GM18907 (cell line): ENCODE results near the gene NCKAP5.

ENCODE experiments used
- ATAC-seq: cut with Tn5 transposase; IDR thresholded peaks from one replicate; pipeline ENCODE4 v1.9.1; 2021; ENCODE audit warnings: mild to moderate bottlenecking, moderate library complexity; ENCODE audit not compliant: unreplicated experiment

Gene NCKAP5

GRCh38 chr2:133062931-133063665 lies 505.2 kb downstream of the NCKAP5 start:
- no peak for ATAC-seq

GRCh38 chr2:133061874-133062593 lies 506.2 kb downstream of the NCKAP5 start:
- no peak for ATAC-seq

GRCh38 chr2:133054297-133054696 lies 514.0 kb downstream of the NCKAP5 start:
- no peak for ATAC-seq

GRCh38 chr2:133053541-133053940 lies 514.7 kb downstream of the NCKAP5 start:
- no peak for ATAC-seq

- no peak for ATAC-seq
These were observed 522.5 kb downstream of the NCKAP5 start for GRCh38 chr2:133045787-133046186.

- ATAC-seq: no peak
These were observed 523.7 kb downstream of the NCKAP5 start for GRCh38 chr2:133044556-133044955.

- no peak for ATAC-seq
These were observed 528.1 kb downstream of the NCKAP5 start for GRCh38 chr2:133040170-133040569.

GRCh38 chr2:133039531-133039930 lies 528.7 kb downstream of the NCKAP5 start:
- ATAC-seq: no peak

GRCh38 chr2:133026536-133027177 lies 541.6 kb downstream of the NCKAP5 start:
- ATAC-seq: no peak

GRCh38 chr2:133025004-133025403 lies 543.3 kb downstream of the NCKAP5 start:
- ATAC-seq: no peak

- peak; percentile 45 for ATAC-seq
These were observed 555.2 kb downstream of the NCKAP5 start for GRCh38 chr2:133012847-133013734.

- no peak for ATAC-seq
These were observed 563.6 kb downstream of the NCKAP5 start for GRCh38 chr2:133004623-133005022.

- ATAC-seq: no peak
These were observed 568.8 kb downstream of the NCKAP5 start for GRCh38 chr2:132999421-132999820.

GRCh38 chr2:132998221-132998620 lies 570.0 kb downstream of the NCKAP5 start:
- no peak for ATAC-seq

- ATAC-seq: no peak
These were observed 576.7 kb downstream of the NCKAP5 start for GRCh38 chr2:132991471-132992045.

GRCh38 chr2:132984731-132985130 lies 583.5 kb downstream of the NCKAP5 start:
- no peak for ATAC-seq

GRCh38 chr2:132980304-132980703 lies 588.0 kb downstream of the NCKAP5 start:
- ATAC-seq: no peak

GRCh38 chr2:132979339-132980093 lies 588.7 kb downstream of the NCKAP5 start:
- ATAC-seq: peak; percentile 75

- ATAC-seq: peak; percentile 62
These were observed 589.4 kb downstream of the NCKAP5 start for GRCh38 chr2:132978840-132979239.
